Measurements from ENCODE around the gene HECTD2. TPM values are rescaled to one million over a fixed set of nuclear protein-coding genes. Genes with fewer than 3 reads are reported as not detected.
"Not testable (repeated sequence)": the region's sequence is repeated elsewhere in the genome, so short reads cannot be mapped to it uniquely, and the experiment has no call there.

The HECTD2 gene
- total and polyA plus RNA-seq, 5 donors, result 4.6 to 13.4 (median 9.5) TPM

- Histone ChIP-seq H3K27ac (ENCODE audit: low read length) (peak overlapping the region; percentile 47), H3K9me3 (ENCODE audit: control insufficient read depth, low read length) (no peaks in the 10 kb centered on the region), H3K27me3 (ENCODE audit: control insufficient read depth, insufficient read depth) (no peaks in the 10 kb centered on the region), H3K4me1 (ENCODE audit: control insufficient read depth, insufficient read depth, low read length) (no peaks in the 10 kb centered on the region), H3K4me3 (ENCODE audit: low read length) (no peak overlapping the region)
- peak; percentile 36 to 61 (median 45) for DNase-seq
- 13% methylated on average over 9 of the region's 9 CpGs for WGBS
- intact Hi-C loops (cut with DNase I), result loop anchor here in 3 of 4 donors (2.0 to 10.0 kb wide), 2 partner anchors 83 to 87 kb away; no protein-coding TSS in a partner anchor
- ATAC-seq, result peak; percentile 89 to 93
Measured at GRCh38 chr10:91381257-91381891, 28.8 kb upstream of the HECTD2 start.

- Histone ChIP-seq H3K4me3 (ENCODE audit: low read length) (no peak overlapping the region), H3K27me3 (ENCODE audit: control insufficient read depth, insufficient read depth) (no peaks in the 10 kb centered on the region), H3K9me3 (ENCODE audit: control insufficient read depth, low read length) (no peaks in the 10 kb centered on the region), H3K4me1 (ENCODE audit: control insufficient read depth, insufficient read depth, low read length) (no peaks in the 10 kb centered on the region), H3K27ac (ENCODE audit: low read length) (no peak overlapping the region)
- ATAC-seq (no peak), DNase-seq (no peak)
- WGBS, result 61% methylated on average over 9 of the region's 9 CpGs
- intact Hi-C loops (cut with DNase I), result loop anchor here in 3 of 4 donors (5.0 to 10.0 kb wide), 2 partner anchors 91 to 167 kb away; no protein-coding TSS in a partner anchor
Measured at GRCh38 chr10:91385306-91386085, 24.6 kb upstream of the HECTD2 start.

- H3K27ac ChIP-seq (ENCODE audit: low read length), result no peak overlapping the region
- H3K27me3 ChIP-seq (ENCODE audit: control insufficient read depth, insufficient read depth), result no peaks in the 10 kb centered on the region
- DNase-seq (no peak), ATAC-seq (peak; percentile 72 to 73)
- H3K9me3 ChIP-seq (ENCODE audit: control insufficient read depth, low read length), result no peaks in the 10 kb centered on the region
- intact Hi-C loops (cut with DNase I), result loop anchor here in 3 of 4 donors (5.0 to 10.0 kb wide), 2 partner anchors 95 to 162 kb away; no protein-coding TSS in a partner anchor
- H3K4me1 ChIP-seq (ENCODE audit: control insufficient read depth, insufficient read depth, low read length), result no peaks in the 10 kb centered on the region
- 23% methylated on average over 8 of the region's 8 CpGs for WGBS
- H3K4me3 ChIP-seq (ENCODE audit: low read length), result no peak overlapping the region
Measured at GRCh38 chr10:91389636-91390512, 20.3 kb upstream of the HECTD2 start.

- H3K9me3 ChIP-seq (ENCODE audit: control insufficient read depth, low read length); H3K4me3 ChIP-seq (ENCODE audit: low read length); H3K4me1 ChIP-seq (ENCODE audit: control insufficient read depth, insufficient read depth, low read length); DNase-seq; intact Hi-C loops (cut with DNase I); ATAC-seq; H3K27ac ChIP-seq (ENCODE audit: low read length); H3K27me3 ChIP-seq (ENCODE audit: control insufficient read depth, insufficient read depth): not testable (repeated sequence)
- WGBS, result 87% methylated on average over 3 of the region's 3 CpGs
Measured at GRCh38 chr10:91390513-91390825, 19.7 kb upstream of the HECTD2 start.

- no peak for ATAC-seq
- Histone ChIP-seq H3K4me1 (ENCODE audit: control insufficient read depth, insufficient read depth, low read length) (no peaks in the 10 kb centered on the region), H3K9me3 (ENCODE audit: control insufficient read depth, low read length) (no peaks in the 10 kb centered on the region), H3K27ac (ENCODE audit: low read length) (no peak overlapping the region), H3K27me3 (ENCODE audit: control insufficient read depth, insufficient read depth) (no peaks in the 10 kb centered on the region), H3K4me3 (ENCODE audit: low read length) (no peak overlapping the region)
- no peak for DNase-seq
- intact Hi-C loops (cut with DNase I), result no loop called here
- WGBS, result 91% methylated on average over 1 of the region's 1 CpG
Measured at GRCh38 chr10:91391920-91392319, 18.2 kb upstream of the HECTD2 start.

- Histone ChIP-seq H3K27ac (ENCODE audit: low read length) (no peak overlapping the region), H3K9me3 (ENCODE audit: control insufficient read depth, low read length) (no peaks in the 10 kb centered on the region), H3K27me3 (ENCODE audit: control insufficient read depth, insufficient read depth) (no peaks in the 10 kb centered on the region), H3K4me1 (ENCODE audit: control insufficient read depth, insufficient read depth, low read length) (no peaks in the 10 kb centered on the region), H3K4me3 (ENCODE audit: low read length) (no peak overlapping the region)
- 93% methylated on average over 3 of the region's 3 CpGs for WGBS
- no peak for DNase-seq
- intact Hi-C loops (cut with DNase I), result no loop called here
- no peak for ATAC-seq
Measured at GRCh38 chr10:91406322-91406721, 3.8 kb upstream of the HECTD2 start.

- WGBS, result 2% methylated on average over 31 of the region's 31 CpGs
- H3K4me3 ChIP-seq (ENCODE audit: low read length), result peak overlapping the region; percentile 82
- intact Hi-C loops (cut with DNase I), result no loop called here
Measured at GRCh38 chr10:91409069-91409868, 875 bp upstream of the HECTD2 start.

GRCh38 chr10:91410638-91411371 lies 661 bp downstream of the HECTD2 start:
- Histone ChIP-seq H3K4me1 (ENCODE audit: control insufficient read depth, insufficient read depth, low read length) (peaks cover 3% of the 10 kb centered on the region), H3K4me3 (ENCODE audit: low read length) (peak overlapping the region; percentile 82), H3K27ac (ENCODE audit: low read length) (peak overlapping the region; percentile 92), H3K27me3 (ENCODE audit: control insufficient read depth, insufficient read depth) (no peaks in the 10 kb centered on the region), H3K9me3 (ENCODE audit: control insufficient read depth, low read length) (no peaks in the 10 kb centered on the region)
- DNase-seq (peak in 2 of 3 donors; percentile 15 to 33), ATAC-seq (peak in 1 of 2 donors; percentile 76)
- 3% methylated on average over 26 of the region's 26 CpGs for WGBS
- intact Hi-C loops (cut with DNase I), result loop anchor here in 1 of 4 donors (10.0 kb wide), 1 partner anchor 224 kb away; the partner anchor contains the start of gene PPP1R3C

More at GRCh38 chr10:91409069-91409868, 875 bp upstream of the HECTD2 start:
- peak; percentile 89 to 94 (median 93) for DNase-seq
- Histone ChIP-seq H3K9me3 (ENCODE audit: control insufficient read depth, low read length) (no peaks in the 10 kb centered on the region), H3K4me1 (ENCODE audit: control insufficient read depth, insufficient read depth, low read length) (no peaks in the 10 kb centered on the region), H3K27me3 (ENCODE audit: control insufficient read depth, insufficient read depth) (no peaks in the 10 kb centered on the region), H3K27ac (ENCODE audit: low read length) (peak overlapping the region; percentile 96)
- peak; percentile 97 to 98 for ATAC-seq

- Histone ChIP-seq H3K4me3 (ENCODE audit: low read length) (peak overlapping the region; percentile 82), H3K9me3 (ENCODE audit: control insufficient read depth, low read length) (no peaks in the 10 kb centered on the region), H3K27me3 (ENCODE audit: control insufficient read depth, insufficient read depth) (no peaks in the 10 kb centered on the region), H3K27ac (ENCODE audit: low read length) (no peak overlapping the region), H3K4me1 (ENCODE audit: control insufficient read depth, insufficient read depth, low read length) (peaks cover 3% of the 10 kb centered on the region)
- intact Hi-C loops (cut with DNase I), result loop anchor here in 1 of 4 donors (10.0 kb wide), 1 partner anchor 223 kb away; the partner anchor contains the start of gene PPP1R3C
- no peak for DNase-seq
- ATAC-seq, result no peak
- WGBS, result 62% methylated on average over 5 of the region's 5 CpGs
Measured at GRCh38 chr10:91411621-91412020, 1.5 kb downstream of the HECTD2 start.
